HTERT RPE-1 (cell line): ENCODE data around the gene PRDM12.

ENCODE experiments used
- in situ Hi-C: fragments of 300-500 bp; cut with MboI; formaldehyde crosslinking; loops from 4 replicates; pipeline ENCODE4 v1.14.3; 2020; ENCODE audit warnings: low sequenced_read_pairs

Gene PRDM12

DNA sequence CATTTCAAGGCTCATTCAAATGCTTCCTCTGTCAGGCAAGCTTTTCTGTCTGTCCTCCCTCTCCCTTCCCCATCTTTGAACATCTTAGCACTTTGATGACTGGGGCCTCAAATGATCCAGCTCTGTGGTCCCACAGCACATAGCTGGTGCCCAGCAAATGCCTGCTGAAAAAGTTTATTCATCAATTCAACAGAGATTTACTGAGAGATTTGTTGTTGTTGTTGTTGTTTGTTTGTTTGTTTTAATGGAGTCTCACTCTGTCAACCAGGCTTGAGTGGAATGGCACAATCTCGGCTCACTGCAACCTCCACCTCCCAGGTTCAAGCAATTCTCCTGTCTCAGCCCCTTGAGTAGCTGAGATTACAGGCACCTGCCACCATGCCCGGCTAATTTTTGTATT, 23.2 kb downstream of the PRDM12 start:
- in situ Hi-C loops = no loop called here

DNA sequence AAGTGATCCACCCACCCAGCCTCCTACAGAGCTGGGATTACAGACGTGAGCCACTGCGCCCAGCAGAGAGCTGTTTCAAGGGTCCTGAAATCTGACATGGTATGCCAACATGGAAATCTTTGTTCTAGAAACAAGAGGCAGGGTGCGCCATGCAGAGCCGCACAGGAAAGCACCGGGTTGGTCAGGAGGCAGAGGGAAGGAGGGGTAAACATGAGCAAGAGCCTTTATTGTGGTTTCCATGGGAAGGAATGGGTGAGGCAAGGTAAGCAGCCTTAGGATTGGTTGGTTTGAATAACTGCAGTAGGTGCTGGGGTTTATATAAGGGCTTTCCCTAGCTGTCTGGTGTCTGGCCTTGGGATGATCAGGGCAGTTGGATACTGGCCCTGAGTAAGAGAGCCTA, 23.7 kb downstream of the PRDM12 start:
- in situ Hi-C loops = no loop called here

DNA sequence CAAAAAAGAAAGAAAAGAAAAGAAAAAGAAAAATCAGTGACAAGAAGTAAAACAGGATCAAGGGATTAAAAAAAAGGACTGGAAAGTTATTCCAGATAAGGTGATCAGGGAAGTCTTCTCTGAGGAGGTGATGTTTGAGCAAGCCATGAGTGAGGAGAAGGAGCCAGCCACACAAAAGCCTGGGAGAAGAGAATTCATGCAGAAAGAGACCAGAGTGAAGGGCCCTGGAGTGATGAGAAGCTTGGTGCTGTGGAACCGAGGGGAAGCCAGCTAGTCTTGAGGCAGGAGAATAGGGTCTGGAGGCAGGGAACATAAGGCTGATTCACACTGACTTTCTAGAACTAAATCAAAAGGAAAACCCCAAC, 25.2 kb downstream of the PRDM12 start:
- in situ Hi-C loops = no loop called here

DNA sequence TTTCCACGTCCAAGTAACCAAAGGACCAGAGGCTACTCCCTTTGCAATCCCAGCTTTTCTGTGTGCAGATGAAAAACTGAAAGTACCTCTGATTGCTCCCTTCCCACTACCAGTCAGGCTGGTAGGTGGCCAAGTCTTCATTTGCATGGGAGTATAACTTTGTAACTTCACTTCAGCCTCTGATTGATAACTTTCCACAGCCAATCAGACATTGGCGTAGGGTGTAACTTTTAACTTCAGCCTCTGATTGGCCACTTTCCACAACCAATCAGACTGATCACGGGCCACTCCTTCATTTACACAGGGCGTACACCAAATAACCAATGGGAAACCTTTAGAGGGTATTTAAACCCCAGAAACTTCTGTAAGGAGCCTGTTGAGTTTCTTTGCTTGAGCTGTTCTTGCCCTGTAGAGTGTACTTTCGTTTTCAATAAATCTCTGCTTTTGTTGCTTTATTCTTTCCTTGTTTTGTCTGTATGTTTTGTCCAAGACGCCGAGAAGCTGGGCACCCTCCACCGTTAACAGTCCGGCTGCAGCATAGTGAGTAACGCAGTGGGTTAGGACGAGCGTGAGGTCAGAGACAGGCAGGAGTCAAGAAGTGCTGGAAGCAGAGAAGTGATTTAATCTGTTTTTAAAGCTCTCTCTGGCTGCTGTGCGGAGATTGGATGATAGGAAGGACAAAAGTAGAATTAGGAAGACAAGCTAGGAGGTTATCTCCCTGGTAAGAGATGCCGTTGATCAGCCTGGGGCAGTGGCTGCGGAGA, 25.7 kb downstream of the PRDM12 start:
- in situ Hi-C loops = no loop called here

DNA sequence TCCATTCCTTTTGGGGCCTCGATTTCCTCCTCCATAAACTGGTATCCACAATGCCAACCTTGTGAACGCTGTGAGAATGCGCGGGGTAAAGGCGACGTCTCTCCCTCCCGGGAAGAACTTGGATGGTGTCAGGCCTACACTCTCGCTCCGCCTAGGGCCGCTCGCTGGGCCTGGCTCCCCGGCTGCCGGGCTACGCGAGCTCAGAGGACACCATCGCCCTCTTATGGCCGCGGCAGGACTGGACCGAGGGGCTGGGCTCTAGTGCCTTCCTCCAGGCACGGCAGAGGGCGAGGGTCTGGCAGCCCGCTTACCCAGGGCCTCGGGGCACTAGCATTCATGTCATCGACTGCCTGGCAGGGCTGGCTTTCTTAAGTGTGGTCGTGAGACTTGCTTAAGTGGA, 27.9 kb downstream of the PRDM12 start:
- in situ Hi-C loops = no loop called here

DNA sequence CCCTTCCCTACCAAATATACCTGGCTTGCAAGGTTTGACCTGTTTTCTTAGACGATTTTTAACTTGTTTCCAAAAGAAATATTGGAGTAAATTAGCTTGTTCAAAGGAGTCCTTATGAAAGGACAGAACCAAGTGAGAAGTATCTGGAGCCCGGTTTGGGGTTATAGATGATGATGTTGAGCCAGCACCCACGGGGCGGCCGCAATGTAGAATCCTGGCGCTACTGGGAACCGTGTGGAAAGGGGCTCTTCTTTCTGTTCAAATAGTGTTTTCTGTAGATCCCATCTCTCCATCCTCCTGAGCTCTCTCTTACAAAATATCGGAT, 28.7 kb downstream of the PRDM12 start:
- in situ Hi-C loops = no loop called here

DNA sequence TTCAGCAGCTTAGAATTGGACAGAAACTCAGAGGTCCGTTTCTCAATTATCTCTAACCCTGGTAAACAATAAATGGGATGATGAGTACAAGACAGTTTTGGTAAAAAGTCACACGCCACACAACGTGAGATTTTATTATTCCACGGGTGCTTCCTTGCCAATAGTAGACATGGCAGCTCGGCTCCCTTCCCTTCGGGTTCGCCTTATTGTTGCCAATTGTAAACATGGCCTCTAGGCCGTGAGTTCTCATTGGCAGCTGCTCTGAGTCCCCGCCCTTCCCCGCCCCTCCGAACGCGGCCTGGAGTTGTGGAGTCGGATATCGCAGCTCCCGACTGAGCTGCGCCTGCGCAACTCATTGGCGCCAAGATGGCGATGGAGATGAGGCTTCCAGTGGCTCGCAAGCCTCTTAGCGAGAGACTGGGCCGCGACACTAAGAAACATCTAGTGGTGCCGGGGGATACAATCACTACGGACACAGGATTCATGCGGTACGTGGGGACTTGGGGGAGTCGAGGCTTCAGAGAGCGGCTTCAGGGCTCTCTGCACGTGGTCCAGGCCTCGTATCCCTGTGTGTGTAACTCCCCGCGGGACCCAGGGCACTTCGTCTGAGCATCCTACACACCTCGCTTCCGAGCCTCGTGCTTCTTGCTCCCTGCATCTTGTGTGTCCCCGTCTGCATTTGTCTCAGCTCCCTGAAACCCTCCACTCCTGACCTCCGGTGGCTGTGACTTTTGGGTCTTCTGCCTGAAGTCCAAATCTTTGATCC, 29.2 kb downstream of the PRDM12 start, which contains the start of gene EXOSC2:
Gene EXOSC2 (plus strand): TSS at position 355 of the 766 bp plus-strand sequence. CDS start 12 bp downstream, at position 367.
- in situ Hi-C loops = no loop called here

DNA sequence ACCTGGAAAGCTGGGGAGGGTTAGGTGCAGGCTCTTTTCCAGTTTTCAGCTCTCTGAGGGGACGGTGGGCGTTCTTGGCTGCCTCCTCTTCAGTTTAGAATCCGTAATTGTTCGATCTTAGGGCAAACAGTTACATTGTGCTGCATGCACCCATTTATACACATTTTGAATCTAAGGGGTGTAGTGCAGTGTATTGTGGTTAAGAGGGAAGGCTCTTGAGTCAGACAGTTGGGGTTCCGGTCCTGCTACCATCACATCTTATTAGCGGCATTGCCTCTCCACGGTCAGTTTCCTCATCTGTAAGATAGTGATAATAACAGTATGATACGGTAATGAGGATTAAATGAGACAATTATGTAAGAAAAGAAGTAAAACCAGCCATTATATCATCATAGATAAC, 29.8 kb downstream of the PRDM12 start:
- in situ Hi-C loops = no loop called here

DNA sequence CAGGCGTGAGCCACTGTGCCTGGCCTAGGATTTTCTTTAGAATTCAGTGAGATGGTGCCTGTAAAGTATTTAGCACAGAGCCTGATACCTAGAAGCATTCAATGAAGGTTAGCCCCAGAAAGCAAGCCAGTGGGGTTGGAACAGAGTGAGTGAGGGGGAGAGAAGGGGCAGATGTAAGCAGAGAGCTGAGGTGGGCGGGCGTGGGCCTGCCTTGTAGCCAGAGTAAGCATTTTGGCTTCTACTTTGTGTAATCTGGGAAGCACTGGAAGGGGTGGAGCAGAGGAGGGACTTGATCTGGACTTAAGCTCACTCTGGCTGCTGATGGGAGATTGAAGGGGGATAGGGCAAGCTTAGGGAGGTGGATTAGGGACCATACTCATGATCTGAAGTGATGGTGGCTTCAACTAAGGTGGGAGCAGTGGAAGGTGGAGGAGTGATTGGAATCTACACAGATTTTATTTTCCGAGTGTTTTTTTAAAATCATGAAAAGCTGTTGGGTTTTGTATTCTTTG, 31.8 kb downstream of the PRDM12 start:
- in situ Hi-C loops = no loop called here

DNA sequence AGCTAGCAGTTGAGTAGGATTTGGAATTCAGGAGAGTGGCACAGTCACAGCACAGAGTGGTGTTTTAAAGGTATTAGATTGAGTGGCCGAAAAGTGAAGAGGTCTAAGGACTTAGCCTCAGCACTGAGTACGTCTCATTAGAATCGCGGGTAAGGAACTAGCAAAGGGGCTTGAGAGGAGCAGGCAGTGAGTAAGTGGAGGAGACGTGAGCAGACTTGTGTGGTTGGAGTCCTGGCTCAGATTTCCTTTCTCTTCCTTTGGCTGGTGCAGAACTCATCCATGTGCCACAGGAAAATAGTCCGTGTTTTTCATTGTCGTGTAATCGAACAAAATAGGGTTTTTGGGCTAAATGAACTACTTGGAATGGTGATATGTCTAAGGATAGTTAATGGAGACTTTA, 32.6 kb downstream of the PRDM12 start:
- in situ Hi-C loops = no loop called here

DNA sequence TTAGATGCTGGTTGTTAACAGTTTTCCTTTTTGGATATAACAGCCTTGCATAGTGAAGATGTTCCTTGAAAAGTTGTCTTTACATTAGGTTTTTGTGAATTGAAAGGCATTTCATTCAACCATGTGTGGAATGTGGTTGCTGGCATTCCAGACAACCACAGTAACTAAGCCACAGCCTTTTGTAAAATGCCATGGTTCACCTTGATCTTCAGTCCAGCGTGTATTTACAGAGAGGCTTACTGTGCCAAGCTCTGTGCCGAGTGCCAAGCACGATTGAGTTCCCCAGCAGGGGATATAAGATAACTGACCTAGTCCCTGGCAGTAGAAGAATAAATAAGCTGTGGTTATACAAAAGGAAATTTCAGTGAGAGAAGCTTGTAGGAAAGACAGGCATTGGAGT, 34.1 kb downstream of the PRDM12 start:
- in situ Hi-C loops = no loop called here

DNA sequence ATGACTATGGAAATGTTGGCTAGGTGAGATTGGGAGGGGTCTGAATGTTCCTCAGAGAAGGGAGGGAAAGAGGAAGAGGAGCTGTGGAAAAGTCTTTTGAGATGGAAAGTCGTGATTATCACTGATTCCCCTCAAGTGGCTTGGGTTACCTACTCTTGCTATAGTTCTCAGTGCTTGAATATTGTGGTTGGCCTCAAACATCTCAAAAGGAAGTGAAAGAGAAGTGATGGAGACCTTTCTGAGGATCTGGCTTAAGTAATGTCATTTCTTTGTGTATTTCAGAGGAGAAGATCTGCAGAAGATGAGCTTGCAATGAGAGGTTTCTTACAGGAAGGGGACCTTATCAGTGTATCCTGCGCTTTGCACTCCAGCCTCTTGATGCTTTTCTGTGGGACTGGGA, 34.7 kb downstream of the PRDM12 start:
- in situ Hi-C loops = no loop called here

DNA sequence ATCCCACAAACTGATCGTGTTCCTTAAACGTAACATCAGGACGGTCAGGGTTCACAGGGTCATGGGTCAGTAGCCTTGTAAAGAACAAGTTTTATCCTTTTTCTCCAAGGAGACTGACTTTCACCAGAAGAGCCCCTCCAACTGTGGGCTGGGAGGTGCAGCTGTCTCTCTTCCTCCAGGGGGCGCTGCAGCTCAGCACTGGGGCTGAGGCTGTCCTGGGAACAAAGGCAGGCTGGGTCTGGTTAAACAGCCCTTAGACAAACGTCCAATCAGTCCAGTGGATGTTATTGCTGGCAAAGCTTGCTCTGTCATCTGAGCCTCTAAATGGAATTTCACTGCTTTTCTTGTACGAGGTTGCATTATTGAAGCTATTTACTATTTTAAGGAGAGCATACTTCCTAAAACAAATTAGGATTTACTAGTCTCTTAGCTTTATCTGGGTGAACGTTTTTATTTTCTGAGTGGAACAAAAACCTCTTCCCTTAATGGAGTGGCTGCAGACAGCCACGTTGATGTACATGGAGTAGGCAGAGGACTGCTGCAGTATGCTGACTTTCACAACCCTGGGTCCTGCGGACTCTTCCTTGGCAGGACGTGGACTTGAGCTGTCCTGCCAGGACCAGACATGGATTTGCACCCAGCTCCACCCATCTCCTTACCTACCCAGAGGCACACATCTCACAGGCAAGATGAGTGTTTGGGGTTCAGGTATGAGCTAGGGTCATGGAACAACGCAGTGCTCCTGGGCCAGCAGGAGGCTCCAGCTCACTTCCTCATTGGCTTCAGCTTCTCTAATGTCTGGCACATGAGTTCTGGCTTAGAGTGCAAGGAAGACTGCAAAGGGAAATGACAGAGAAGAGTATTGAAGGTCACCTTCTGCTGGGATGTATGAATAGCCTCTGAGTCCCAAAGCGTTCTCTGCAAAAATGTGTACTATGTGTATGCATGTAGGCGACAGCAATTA, 36.9 kb downstream of the PRDM12 start:
- in situ Hi-C loops = no loop called here

DNA sequence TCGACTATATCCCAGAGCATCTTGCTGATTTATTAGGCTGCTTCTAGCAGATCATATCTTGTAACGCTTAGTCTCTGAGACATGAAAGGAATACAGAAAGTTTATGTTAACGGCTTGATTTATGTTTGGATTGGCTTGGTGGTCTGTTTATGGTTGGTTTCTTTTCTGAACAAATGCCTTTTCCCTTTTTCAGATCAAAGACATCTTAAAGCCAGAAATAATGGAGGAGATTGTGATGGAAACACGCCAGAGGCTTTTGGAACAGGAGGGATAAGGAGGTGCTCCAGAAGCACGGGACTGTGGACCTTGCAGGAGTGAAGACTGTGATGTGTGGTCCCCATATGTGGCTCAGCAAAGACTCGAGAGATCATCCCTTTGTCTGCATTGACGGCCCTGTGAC, 39.1 kb downstream of the PRDM12 start:
- in situ Hi-C loops = no loop called here

DNA sequence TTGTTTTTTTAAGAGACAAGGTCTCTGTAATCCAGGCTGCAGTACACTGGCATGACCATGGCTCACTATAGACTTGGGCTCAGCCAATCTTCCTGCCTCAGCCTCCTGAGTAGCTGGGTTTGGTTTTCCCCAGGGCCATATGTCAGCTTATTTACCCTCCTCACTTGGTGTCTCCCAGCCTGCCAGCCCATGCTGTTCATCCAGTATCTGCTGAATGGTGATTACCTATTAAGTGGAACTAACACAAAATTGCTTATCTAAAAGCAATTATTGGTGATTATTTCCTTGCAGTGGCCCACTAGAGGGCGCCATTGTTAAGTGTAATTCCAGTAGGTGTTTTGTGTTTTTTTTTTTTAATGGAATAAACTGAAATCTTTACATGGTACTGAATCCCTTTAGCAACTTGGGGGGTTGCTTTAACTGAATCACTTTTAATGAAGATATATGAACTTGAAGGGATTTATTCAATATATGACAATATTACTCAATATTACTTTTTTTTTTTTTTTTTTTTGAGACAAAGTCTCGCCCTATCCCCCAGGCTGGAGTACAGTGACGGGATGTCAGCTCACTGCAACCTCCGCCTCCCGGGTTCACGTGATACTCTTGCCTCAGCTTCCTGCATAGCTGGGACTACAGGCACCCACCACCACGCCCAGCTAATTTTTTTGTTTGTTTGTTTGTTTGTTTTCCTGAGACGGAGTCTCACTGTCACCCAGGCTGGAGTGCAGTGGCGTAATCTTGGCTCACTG, 43.0 kb downstream of the PRDM12 start:
- in situ Hi-C loops = no loop called here

DNA sequence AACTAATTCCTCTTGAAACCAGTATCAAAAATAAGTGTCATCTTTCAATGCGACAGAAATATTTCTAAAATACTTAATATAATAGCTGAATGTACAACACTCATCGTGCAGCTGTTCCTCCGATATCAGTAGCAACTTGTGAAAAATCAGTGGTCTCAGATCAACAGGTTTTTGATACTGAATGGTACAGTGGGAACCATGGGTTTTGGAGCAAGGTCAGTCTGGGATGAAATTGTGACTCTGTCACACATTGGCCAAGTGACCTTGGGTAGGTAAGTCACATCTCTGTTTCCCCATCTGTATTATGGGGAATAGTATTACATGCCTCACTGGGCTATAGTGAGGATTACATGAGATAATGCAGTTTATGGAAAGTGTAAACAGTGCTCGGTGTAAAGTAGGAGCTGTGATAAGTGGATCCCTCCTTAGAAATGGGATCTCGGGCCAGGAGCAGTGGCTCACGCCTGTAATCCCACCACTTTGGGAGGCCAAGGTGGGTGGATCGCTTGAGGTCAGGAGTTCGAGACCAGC, 46.5 kb downstream of the PRDM12 start:
- in situ Hi-C loops = no loop called here

DNA sequence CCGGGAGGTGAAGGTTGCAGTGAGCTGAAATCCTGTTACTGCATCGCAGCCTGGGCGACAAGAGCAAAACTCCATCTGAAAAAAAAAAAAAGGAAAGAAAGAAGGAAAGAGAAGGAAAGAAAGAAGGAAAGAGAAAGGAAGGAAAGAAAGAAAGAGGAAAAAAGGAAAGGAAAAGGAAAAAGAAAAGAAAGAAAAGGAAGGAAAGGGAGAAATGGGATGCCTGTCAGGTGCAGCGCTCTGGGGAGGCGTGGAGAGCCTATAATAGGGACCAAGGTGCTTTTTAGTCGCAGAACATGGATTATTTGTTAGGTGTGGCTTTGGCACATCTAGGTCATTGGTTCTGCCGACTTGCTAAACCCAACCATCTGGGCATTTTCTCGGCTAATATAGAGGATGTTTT, 47.1 kb downstream of the PRDM12 start:
- in situ Hi-C loops = no loop called here

DNA sequence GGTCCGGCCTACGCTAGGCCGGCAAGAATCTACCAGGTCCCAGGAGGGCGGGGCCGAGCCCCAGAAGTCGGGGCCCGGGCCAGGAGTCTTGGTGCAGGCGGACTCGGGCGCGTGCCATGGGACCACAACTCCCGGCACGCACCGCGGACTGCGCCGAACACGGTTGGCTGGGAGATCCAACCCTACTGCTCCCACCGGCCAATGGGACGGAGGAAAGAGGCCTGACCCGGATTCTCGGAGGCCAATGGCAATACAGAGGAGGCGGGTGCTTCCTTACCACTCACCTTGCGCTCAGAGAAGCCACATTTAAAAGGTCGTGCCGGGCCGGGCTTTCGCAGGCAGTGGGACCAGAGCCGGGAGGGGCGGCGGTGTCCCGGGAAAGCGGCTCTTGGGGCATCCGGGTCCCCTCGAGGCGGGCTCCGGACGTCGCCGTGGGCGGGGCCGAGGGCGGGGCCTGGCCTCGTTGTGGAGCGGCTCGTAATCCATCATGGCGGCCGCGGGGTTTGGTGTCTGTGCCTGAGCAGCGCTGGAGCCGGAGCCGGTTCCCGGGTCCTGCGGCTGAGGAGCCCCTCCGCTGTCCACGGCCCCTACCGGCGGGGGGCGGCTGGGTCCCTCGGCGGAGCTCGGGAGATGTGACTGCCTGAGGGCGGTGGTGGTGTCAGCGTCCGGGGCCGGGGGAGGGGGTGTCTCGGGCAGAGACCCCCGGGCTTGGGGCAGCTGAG, 48.3 kb downstream of the PRDM12 start:
- in situ Hi-C loops = no loop called here

DNA sequence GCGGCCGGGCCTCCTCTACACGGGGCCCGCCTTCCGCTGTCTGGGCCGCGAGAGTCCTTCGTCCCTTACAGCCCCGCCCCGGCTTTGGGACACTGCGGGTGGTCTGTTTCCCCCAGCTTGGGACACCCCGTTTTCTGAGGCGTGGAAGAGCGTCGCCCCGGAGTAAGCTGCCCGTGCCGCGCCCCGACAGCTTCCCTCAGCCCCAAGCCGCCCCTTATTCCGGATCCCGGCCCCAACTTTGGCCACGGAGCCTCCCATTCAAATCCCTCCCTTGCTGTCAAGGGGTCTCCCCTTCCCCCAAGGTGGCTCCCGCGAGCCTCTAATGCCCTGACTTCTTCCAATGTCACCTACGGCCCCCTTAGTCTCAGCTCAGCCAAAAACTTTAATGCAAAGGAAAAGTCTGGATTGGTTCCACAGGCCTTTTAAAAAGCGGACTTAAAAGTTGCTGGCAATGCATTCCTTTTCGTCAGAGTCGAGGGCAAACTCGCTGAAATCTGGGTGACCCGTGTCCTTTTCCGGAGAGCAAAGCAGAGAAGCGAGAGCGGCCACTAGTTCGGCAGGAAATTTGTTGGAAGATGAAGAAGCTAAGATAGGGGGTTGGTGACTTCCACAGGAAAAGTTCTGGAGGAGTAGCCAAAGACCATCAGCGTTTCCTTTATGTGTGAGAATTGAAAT, 49.0 kb downstream of the PRDM12 start:
- in situ Hi-C loops = no loop called here
